A549 (cell line): ENCODE results near the gene NOSIP. TPM values are rescaled to one million over a fixed set of nuclear protein-coding genes. Genes with fewer than 3 reads are reported as not detected.

ENCODE experiments used
- ATAC-seq, 2 experiments: fragments of 200-7000 bp in 1 of 2; fragments of >200 bp in 1 of 2; cut with Nextera tagmentation in 1 of 2; cut with Tn5 transposase in 1 of 2; 3 replicates each; pipeline versions ENCODE4 v1.8.0 to v1.9.1; 2018 to 2020; ENCODE audit warnings: mild to moderate bottlenecking in 1 of 2, moderate library complexity in 1 of 2
- CTCF ChIA-PET: fragments of 300-600 bp; sonication (Branson Sonifier 250); formaldehyde crosslinking; extraction: SDS; loops from one replicate; lab custom pipeline; 2021; ENCODE audit warnings: antibody characterized with exemption, inconsistent platforms; lab: Yijun Ruan, JAX
- POLR2A ChIA-PET: fragments of 350-600 bp; formaldehyde crosslinking; extraction: SDS; loops from one replicate; lab custom pipeline; 2021; ENCODE audit warnings: antibody characterized with exemption, inconsistent platforms; lab: Yijun Ruan, JAX
- DNase-seq, 2 experiments: peaks; one replicate each; pipeline versions ENCODE4 v3.0.0 to v3.0.0-alpha.2; 2011 to 2016; ENCODE audit warnings: low read depth in 1 of 2, low spot score in 1 of 2
- FAIRE-seq: peaks from 2 replicates; lab custom pipeline; 2011; peaks lifted over from hg19 to GRCh38; lab: Jason Lieb, UNC
- H3K27ac ChIP-seq, 2 experiments: fragments of >200 bp; sonication (Bioruptor Twin); formaldehyde crosslinking; 3 replicates each; pipeline ENCODE4 v1.5.1; 2016 to 2017
- H3K4me1 ChIP-seq: fragments of >200 bp; sonication (Bioruptor Twin); formaldehyde crosslinking; 3 replicates; pipeline ENCODE4 v1.6.1; 2016
- H3K4me2 ChIP-seq: fragments of >200 bp; sonication (Bioruptor Twin); formaldehyde crosslinking; 3 replicates; pipeline ENCODE4 v1.6.1; 2016
- H3K4me3 ChIP-seq: fragments of >200 bp; sonication (Bioruptor Twin); formaldehyde crosslinking; 3 replicates; pipeline ENCODE4 v1.5.1; 2016
- H3K9me3 ChIP-seq: fragments of >200 bp; sonication (Bioruptor Twin); formaldehyde crosslinking; 3 replicates; pipeline ENCODE4 v1.6.1; 2016
- BHLHE40 ChIP-seq: IDR thresholded peaks from 2 replicates; pipeline ENCODE4 v1.6.1; 2012; ENCODE audit warnings: low read depth, low read length, inconsistent platforms
- EHF ChIP-seq: fragments of 250-450 bp; sonication (Bioruptor Pico); IDR thresholded peaks from 2 replicates; pipeline ENCODE4 v1.5.0; 2020; ENCODE audit warnings: mild to moderate bottlenecking
- EHMT2 ChIP-seq: fragments of 200-600 bp; sonication (generic); IDR thresholded peaks from 2 replicates; pipeline ENCODE4 v1.6.1; 2016; ENCODE audit warnings: antibody characterized with exemption, low read depth, mild to moderate bottlenecking, moderate library complexity
- JUNB ChIP-seq: fragments of >200 bp; sonication (Bioruptor Twin); formaldehyde crosslinking; IDR thresholded peaks from 2 replicates; pipeline ENCODE4 v1.6.1; 2016
- MAZ ChIP-seq: fragments of 150-350 bp; IDR thresholded peaks from 2 replicates; pipeline ENCODE4 v1.6.1; 2014; ENCODE audit warnings: antibody characterized with exemption, low read depth, low read length, borderline replicate concordance
- NR3C1 ChIP-seq: fragments of >200 bp; sonication (Bioruptor Twin); formaldehyde crosslinking; IDR thresholded peaks from 3 replicates; pipeline ENCODE4 v1.6.1; 2017
- RAD21 ChIP-seq, 2 experiments: fragments of >200 bp in 1 of 2; sonication (Bioruptor Twin) in 1 of 2; formaldehyde crosslinking in 1 of 2; IDR thresholded peaks in 1 of 2; conservative IDR thresholded peaks in 1 of 2; 2 replicates in 1 of 2; 3 replicates in 1 of 2; pipeline ENCODE4 v1.6.1; 2012 to 2018; ENCODE audit warnings: inconsistent platforms in 1 of 2
- RNF2 ChIP-seq: fragments of 200-600 bp; sonication (generic); IDR thresholded peaks from 2 replicates; pipeline ENCODE4 v1.6.1; 2016; ENCODE audit warnings: low read depth, mild to moderate bottlenecking, antibody characterized with exemption, moderate library complexity, borderline replicate concordance
- SMC3 ChIP-seq: fragments of >200 bp; sonication (Bioruptor Twin); formaldehyde crosslinking; IDR thresholded peaks from 3 replicates; pipeline ENCODE4 v1.6.1; 2018; ENCODE audit warnings: inconsistent platforms
- SREBF2 ChIP-seq: fragments of 450-650 bp; IDR thresholded peaks from 2 replicates; pipeline ENCODE4 v1.6.1; 2014; ENCODE audit warnings: mild to moderate bottlenecking, moderate library complexity
- ZFP36 ChIP-seq: fragments of 450-650 bp; IDR thresholded peaks from 2 replicates; pipeline ENCODE4 v1.6.1; 2014; ENCODE audit warnings: borderline replicate concordance; ENCODE audit not compliant: partially characterized antibody
- WGBS: methylation state at CpG from one replicate; pipeline ENCODE4 v1.1.6; 2017; ENCODE audit errors: missing lambda C conversion rate; 5-methylcytosine and 5-hydroxymethylcytosine counted together
- polyA plus RNA-seq, 4 experiments: library from polyadenylated mRNA; depleted of rRNA in 3 of 4; stranded (reverse); fragments of >200 nt; fragmentation: RNase III in 1 of 4; extraction: RNeasy Plus Mini Kit Qiagen cat#74134 plus additional on column Dnase treatment in 1 of 4; gene quantifications; 2 replicates in 3 of 4; 3 replicates in 1 of 4; pipeline ENCODE4 v1.2.3, GENCODE V29; 2011 to 2017
- TF ChIP-seq, protein P1 (sequence below): fragments of 250-450 bp; sonication (Bioruptor Pico); IDR thresholded peaks from 2 replicates; pipeline ENCODE4 v1.5.0; 2021; ENCODE audit warnings: mild to moderate bottlenecking, moderate library complexity, borderline replicate concordance
- TF ChIP-seq, protein P2 (sequence below): fragments of >200 bp; sonication (Bioruptor Twin); formaldehyde crosslinking; IDR thresholded peaks from 3 replicates; pipeline ENCODE4 v1.5.1; 2016
- TF ChIP-seq, protein P3 (sequence below): IDR thresholded peaks from 2 replicates; pipeline ENCODE4 v1.6.1; 2012
- TF ChIP-seq, protein P4 (sequence below): IDR thresholded peaks from 2 replicates; pipeline ENCODE4 v1.6.1; 2012; ENCODE audit warnings: low read depth, borderline replicate concordance

The NOSIP gene
- polyA plus RNA-seq, 2 of the 4 experiments (the other 2 are of a cell fraction), result 49.0 to 101 TPM

DNA sequence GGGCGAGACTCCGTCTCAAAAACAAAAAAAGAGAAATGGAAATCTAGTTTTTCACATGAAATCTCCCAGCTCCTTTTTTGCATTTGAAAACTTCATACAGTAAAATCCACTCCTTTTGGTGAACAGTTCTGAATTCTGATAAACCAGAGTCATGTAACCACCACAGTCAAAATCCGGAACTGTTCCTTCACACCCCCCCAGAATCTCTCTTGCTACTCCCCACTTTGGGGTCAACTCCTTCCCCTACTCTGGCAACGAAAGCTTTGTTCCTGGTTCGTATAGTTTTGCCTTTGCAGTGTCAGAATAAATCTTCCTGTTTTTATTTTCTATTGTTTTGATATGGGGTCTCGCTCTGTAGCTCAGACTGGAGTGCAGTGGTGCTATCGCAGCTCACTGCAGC, 28.8 kb downstream of the NOSIP start:
- 95% methylated on average over 7 of the region's 7 CpGs for WGBS
- FAIRE-seq, result no peak
- DNase-seq, result no peak
- Histone ChIP-seq H3K4me3 (no peak overlapping the region), H3K4me2 (no peak overlapping the region), H3K9me3 (no peaks in the 10 kb centered on the region), H3K27ac (no peak overlapping the region), H3K4me1 (peaks cover 3% of the 10 kb centered on the region; the same call in 2 of the 3 replicates)
- TF ChIP-seq RNF2 (no peak), EHMT2 (no peak), JUNB (no peak)
- ChIA-PET CTCF (interaction anchor here (1.0 to 19.1 kb wide), 8 partner anchors 8 to 78 kb away, joined by 3 to 426 read pairs (median 6); partner anchors contain the start of genes FLT3LG, NOSIP, PRRG2 and RCN3), POLR2A (no interaction called here)
- no peak for ATAC-seq

DNA sequence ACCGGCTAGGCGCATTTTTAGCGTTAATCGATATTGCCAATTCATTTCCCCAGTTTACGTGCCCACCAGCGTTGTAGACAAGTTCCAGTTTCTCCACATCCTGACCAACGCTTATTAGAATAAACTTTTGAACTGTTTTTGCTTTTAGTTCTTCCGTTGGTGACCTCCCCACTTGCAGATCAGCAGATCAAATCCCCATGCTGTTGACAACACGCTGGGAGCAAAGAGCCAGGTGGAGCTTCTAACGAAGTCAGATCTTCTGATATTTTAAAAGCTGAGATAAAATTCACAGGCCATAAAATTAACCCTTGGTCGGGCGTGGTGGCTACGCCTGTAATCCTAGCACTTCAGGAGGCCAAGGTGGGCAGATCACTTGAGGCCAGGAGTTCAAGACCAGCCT, 31.3 kb downstream of the NOSIP start:
- ChIA-PET POLR2A (no interaction called here), CTCF (interaction anchor here (0.8 to 19.1 kb wide), 6 partner anchors 13 to 80 kb away, joined by 3 to 426 read pairs (median 48); partner anchors contain the start of genes FLT3LG, NOSIP and PRRG2)
- no peak for DNase-seq
- ATAC-seq, result no peak
- Histone ChIP-seq H3K27ac (no peak overlapping the region), H3K4me2 (no peak overlapping the region), H3K4me1 (peaks cover 3% of the 10 kb centered on the region; the same call in 1 of the 3 replicates), H3K9me3 (no peaks in the 10 kb centered on the region), H3K4me3 (no peak overlapping the region)
- 85% methylated on average over 13 of the region's 13 CpGs for WGBS
- FAIRE-seq, result no peak
- TF ChIP-seq RAD21 (conservative IDR thresholded peaks at IDR 0.05 in 1 of 2, IDR thresholded peaks at IDR 0.05 in 1 of 2), result no peak

DNA sequence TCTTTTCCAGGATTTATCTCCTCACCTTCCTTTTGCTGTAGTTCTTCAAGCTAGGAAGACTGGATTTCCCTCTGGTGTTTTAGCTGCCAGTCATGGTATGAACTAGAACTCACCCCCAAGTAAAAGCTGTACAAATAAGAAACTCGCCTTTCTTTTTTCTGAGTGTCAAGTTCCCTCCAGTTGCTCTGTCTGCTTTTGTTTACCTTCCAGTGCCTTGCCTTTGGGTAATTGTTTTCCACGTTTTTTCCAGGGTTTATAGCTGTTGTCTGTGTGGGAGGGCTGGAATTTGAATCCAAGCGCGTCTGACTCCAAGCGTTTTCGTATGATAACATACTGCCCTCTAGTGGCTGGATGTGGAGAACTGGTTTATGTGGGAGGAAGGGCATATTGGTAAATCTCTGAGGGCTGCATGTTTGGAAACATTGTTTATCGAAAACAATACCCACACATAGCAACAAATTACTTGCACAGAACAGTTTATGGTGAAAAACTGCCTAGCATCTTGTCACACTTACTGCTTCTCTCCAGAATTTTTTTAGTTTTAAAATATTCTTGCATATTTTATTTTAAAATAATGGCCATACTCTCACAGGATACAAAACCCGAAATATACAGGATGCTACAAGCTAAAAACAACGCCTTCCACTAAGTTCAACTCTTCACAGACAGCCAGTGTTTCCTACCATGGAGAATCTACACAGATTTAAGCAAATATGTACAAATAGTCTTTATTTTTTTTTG, 33.4 kb downstream of the NOSIP start:
- DNase-seq, result peak; percentile 91 to 94
- ChIA-PET POLR2A (interaction anchor here (0.7 to 1.5 kb wide), 8 partner anchors 44 to 130 kb away, joined by 3 to 12 read pairs (median 4); partner anchors contain the start of genes ALDH16A1, PRMT1, RPS11 and SCAF1), CTCF (interaction anchor here (0.6 to 19.1 kb wide), 48 partner anchors 11 to 815 kb away, joined by 3 to 426 read pairs (median 5); partner anchors contain the start of genes FLT3LG, GFY, NOSIP and PRMT1)
- peak overlapping the region in 1 of 2 experiments; percentile 29; a peak in 3 of 6 replicates for H3K27ac ChIP-seq
- H3K4me2 ChIP-seq, result peak overlapping the region; percentile 76
- TF ChIP-seq RAD21 (conservative IDR thresholded peaks at IDR 0.05 in 1 of 2, IDR thresholded peaks at IDR 0.05 in 1 of 2) (peak; percentile 94 to 98), SREBF2 (no peak), MAZ (no peak), SMC3 (peak; percentile 94), EHF (CRISPR knock-in tag) (no peak)
- TF ChIP-seq, protein P1, sequence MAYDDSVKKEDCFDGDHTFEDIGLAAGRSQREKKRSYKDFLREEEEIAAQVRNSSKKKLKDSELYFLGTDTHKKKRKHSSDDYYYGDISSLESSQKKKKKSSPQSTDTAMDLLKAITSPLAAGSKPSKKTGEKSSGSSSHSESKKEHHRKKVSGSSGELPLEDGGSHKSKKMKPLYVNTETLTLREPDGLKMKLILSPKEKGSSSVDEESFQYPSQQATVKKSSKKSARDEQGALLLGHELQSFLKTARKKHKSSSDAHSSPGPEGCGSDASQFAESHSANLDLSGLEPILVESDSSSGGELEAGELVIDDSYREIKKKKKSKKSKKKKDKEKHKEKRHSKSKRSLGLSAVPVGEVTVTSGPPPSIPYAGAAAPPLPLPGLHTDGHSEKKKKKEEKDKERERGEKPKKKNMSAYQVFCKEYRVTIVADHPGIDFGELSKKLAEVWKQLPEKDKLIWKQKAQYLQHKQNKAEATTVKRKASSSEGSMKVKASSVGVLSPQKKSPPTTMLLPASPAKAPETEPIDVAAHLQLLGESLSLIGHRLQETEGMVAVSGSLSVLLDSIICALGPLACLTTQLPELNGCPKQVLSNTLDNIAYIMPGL (CRISPR knock-in tag), result no peak
- TF ChIP-seq, protein P2, sequence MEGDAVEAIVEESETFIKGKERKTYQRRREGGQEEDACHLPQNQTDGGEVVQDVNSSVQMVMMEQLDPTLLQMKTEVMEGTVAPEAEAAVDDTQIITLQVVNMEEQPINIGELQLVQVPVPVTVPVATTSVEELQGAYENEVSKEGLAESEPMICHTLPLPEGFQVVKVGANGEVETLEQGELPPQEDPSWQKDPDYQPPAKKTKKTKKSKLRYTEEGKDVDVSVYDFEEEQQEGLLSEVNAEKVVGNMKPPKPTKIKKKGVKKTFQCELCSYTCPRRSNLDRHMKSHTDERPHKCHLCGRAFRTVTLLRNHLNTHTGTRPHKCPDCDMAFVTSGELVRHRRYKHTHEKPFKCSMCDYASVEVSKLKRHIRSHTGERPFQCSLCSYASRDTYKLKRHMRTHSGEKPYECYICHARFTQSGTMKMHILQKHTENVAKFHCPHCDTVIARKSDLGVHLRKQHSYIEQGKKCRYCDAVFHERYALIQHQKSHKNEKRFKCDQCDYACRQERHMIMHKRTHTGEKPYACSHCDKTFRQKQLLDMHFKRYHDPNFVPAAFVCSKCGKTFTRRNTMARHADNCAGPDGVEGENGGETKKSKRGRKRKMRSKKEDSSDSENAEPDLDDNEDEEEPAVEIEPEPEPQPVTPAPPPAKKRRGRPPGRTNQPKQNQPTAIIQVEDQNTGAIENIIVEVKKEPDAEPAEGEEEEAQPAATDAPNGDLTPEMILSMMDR, result peak; percentile 97
- TF ChIP-seq, protein P3, sequence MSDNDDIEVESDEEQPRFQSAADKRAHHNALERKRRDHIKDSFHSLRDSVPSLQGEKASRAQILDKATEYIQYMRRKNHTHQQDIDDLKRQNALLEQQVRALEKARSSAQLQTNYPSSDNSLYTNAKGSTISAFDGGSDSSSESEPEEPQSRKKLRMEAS, result peak; percentile 60
- H3K9me3 ChIP-seq, result no peaks in the 10 kb centered on the region
- peak; percentile 88 to 89 for ATAC-seq
- H3K4me1 ChIP-seq, result 0 out of 3 replicates have a peak, but pooled peaks cover 3% of the 10 kb centered on the region
- FAIRE-seq, result peak; percentile 100
- H3K4me3 ChIP-seq, result peak overlapping the region; percentile 23; the same call in 1 of the 3 replicates
- 5% methylated on average over 9 of the region's 9 CpGs for WGBS

DNA sequence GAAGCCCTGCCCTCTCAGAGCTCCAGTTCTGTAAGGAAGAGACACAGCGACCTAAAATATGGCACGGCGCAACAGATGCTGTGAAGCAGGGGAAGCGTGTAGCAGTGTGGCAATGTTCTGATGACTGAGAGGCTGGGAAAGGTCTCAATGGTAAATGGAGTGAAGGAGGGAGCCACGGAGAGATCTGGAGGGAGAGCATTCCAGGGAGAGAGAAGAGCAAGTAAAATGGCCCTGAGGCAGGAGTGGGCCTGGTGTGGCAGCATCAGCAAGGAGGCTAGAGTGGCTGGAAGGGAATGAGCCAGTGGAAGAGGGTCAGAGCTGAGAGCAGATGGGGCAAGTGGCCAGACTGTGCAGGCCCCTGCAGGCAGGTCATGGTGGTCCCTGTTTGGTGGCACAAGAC, 36.2 kb downstream of the NOSIP start:
- no peak overlapping the region for H3K27ac ChIP-seq
- H3K4me1 ChIP-seq, result 0 out of 3 replicates have a peak, but pooled peaks cover 3% of the 10 kb centered on the region
- FAIRE-seq (no peak), ATAC-seq (0 out of 6 replicates have a peak, but pooled peaks of 1 of the 2 experiments have one; percentile 17), DNase-seq (no peak)
- POLR2A ChIA-PET, result no interaction called here
- 82% methylated on average over 5 of the region's 5 CpGs for WGBS
- CTCF ChIA-PET, result interaction anchor here (2.0 to 11.8 kb wide), 3 partner anchors 8 to 71 kb away, joined by 8 to 210 read pairs (median 22); partner anchors contain the start of gene FLT3LG
- no peak overlapping the region for H3K4me2 ChIP-seq
- no peak overlapping the region for H3K4me3 ChIP-seq
- H3K9me3 ChIP-seq, result no peaks in the 10 kb centered on the region
- TF ChIP-seq NR3C1 (no peak), BHLHE40 (no peak), ZFP36 (peak; percentile 89), RNF2 (no peak)
- TF ChIP-seq, protein P4, sequence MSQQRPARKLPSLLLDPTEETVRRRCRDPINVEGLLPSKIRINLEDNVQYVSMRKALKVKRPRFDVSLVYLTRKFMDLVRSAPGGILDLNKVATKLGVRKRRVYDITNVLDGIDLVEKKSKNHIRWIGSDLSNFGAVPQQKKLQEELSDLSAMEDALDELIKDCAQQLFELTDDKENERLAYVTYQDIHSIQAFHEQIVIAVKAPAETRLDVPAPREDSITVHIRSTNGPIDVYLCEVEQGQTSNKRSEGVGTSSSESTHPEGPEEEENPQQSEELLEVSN, result no peak
- TF ChIP-seq, protein P1 (CRISPR knock-in tag), result no peak
